Measurements from ENCODE around the gene PADI6. TPM values are rescaled to one million over a fixed set of nuclear protein-coding genes. Genes with fewer than 3 reads are reported as not detected.
A peak's percentile ranks its signal among the peaks of the same experiment; 100 is the strongest.

The PADI6 gene
- total and polyA plus RNA-seq, 2 donors (not counting 1 experiment from before 2014, with no cell fraction given), result 0.04 TPM; not detected in 1

- Histone ChIP-seq H2AFZ (ENCODE audit: insufficient read depth, low read depth, low read length, poor library complexity, severe bottlenecking) (no peak overlapping the region), H3K9ac (ENCODE audit: low read length) (no peak overlapping the region), H3K36me3 (replicated peaks in 1 of 2; ENCODE audit: control extremely low read depth in 1 of 2, control insufficient read depth in 1 of 2, extremely low read depth in 1 of 2, insufficient read depth in 2 of 2, low read length in 1 of 2) (peaks cover 0 to 30% of the 10 kb centered on the region in 2 experiments), H4K20me1 (ENCODE audit: control insufficient read depth, insufficient read depth, low read length, poor library complexity, severe bottlenecking) (peaks cover 3% of the 10 kb centered on the region), H3K4me2 (replicated peaks; ENCODE audit: low read depth, low read length, poor library complexity, severe bottlenecking) (no peak overlapping the region), H3K4me3 (ENCODE audit: control extremely low read depth in 1 of 5, extremely low read depth in 1 of 5, insufficient read depth in 1 of 5, low read depth in 2 of 5, low read length in 4 of 5) (no peak overlapping the region), H3K27ac (ENCODE audit: low read length in 2 of 2) (no peak overlapping the region), H3K4me1 (ENCODE audit: control insufficient read depth in 2 of 2, insufficient read depth in 2 of 2, low read length in 2 of 2) (no peaks in the 10 kb centered on the region), H3K27me3 (replicated peaks in 1 of 4; ENCODE audit: control extremely low read depth in 1 of 4, control insufficient read depth in 3 of 4, insufficient read depth in 4 of 4, low read length in 3 of 4) (no peaks in the 10 kb centered on the region), H3K9me3 (ENCODE audit: control extremely low read depth in 1 of 3, control insufficient read depth in 2 of 3, insufficient read depth in 1 of 3, low read length in 2 of 3) (no peaks in the 10 kb centered on the region), H3K79me2 (ENCODE audit: control insufficient read depth, insufficient read depth, low read length) (no peaks in the 10 kb centered on the region)
- Mint-ChIP-seq H3K4me3 (no peak overlapping the region), H3K4me1 (no peaks in the 10 kb centered on the region), H3K27ac (no peak overlapping the region), H3K9me3 (ENCODE audit: insufficient read depth) (no peaks in the 10 kb centered on the region), H3K27me3 (no peaks in the 10 kb centered on the region)
- ATAC-seq (ENCODE audit: low read depth) (no peak), DNase-seq (no peak)
- WGBS (ENCODE audit: insufficient coverage), result no CpG with 5 or more reads among the region's 6 CpGs
- TF ChIP-seq CTCF (IDR thresholded peaks at IDR 0.05) (no peak), EZH2 (IDR thresholded peaks at IDR 0.05; ENCODE audit: borderline replicate concordance, insufficient read depth, low read depth, low read length, poor library complexity, severe bottlenecking) (no peak)
- ChIA-PET POLR2A (no interaction called here), CTCF (interaction anchor here (1.1 to 1.2 kb wide), 2 partner anchors 13 to 279 kb away, joined by 3 to 5 read pairs; no protein-coding TSS in a partner anchor)
- intact Hi-C loops (cut with micrococcal nuclease), result no loop called here
Observed at GRCh38 chr1:17404820-17405219, 32.8 kb downstream of the PADI6 start.

GRCh38 chr1:17405898-17406759 lies 34.1 kb downstream of the PADI6 start:
- intact Hi-C loops (cut with micrococcal nuclease), result loop anchor here (2.0 kb wide), 1 partner anchor 281 kb away; no protein-coding TSS in a partner anchor
- Histone ChIP-seq H3K9ac (ENCODE audit: low read length) (no peak overlapping the region), H3K4me2 (replicated peaks; ENCODE audit: low read depth, low read length, poor library complexity, severe bottlenecking) (no peak overlapping the region), H3K4me3 (ENCODE audit: control extremely low read depth in 1 of 5, extremely low read depth in 1 of 5, insufficient read depth in 1 of 5, low read depth in 2 of 5, low read length in 4 of 5) (no peak overlapping the region), H3K27ac (ENCODE audit: low read length in 2 of 2) (no peak overlapping the region), H3K4me1 (ENCODE audit: control insufficient read depth in 2 of 2, insufficient read depth in 2 of 2, low read length in 2 of 2) (no peaks in the 10 kb centered on the region), H3K36me3 (replicated peaks in 1 of 2; ENCODE audit: control extremely low read depth in 1 of 2, control insufficient read depth in 1 of 2, extremely low read depth in 1 of 2, insufficient read depth in 2 of 2, low read length in 1 of 2) (peaks cover 0 to 43% of the 10 kb centered on the region in 2 experiments), H3K27me3 (replicated peaks in 1 of 4; ENCODE audit: control extremely low read depth in 1 of 4, control insufficient read depth in 3 of 4, insufficient read depth in 4 of 4, low read length in 3 of 4) (no peaks in the 10 kb centered on the region), H3K79me2 (ENCODE audit: control insufficient read depth, insufficient read depth, low read length) (no peaks in the 10 kb centered on the region), H4K20me1 (ENCODE audit: control insufficient read depth, insufficient read depth, low read length, poor library complexity, severe bottlenecking) (peaks cover 15% of the 10 kb centered on the region), H3K9me3 (ENCODE audit: control extremely low read depth in 1 of 3, control insufficient read depth in 2 of 3, insufficient read depth in 1 of 3, low read length in 2 of 3) (no peaks in the 10 kb centered on the region), H2AFZ (ENCODE audit: insufficient read depth, low read depth, low read length, poor library complexity, severe bottlenecking) (no peak overlapping the region)
- peak; percentile 73 for TF ChIP-seq CTCF (IDR thresholded peaks at IDR 0.05)
- TF ChIP-seq EZH2 (IDR thresholded peaks at IDR 0.05; ENCODE audit: borderline replicate concordance, insufficient read depth, low read depth, low read length, poor library complexity, severe bottlenecking), result no peak
- H3K4me3 Mint-ChIP-seq, result no peak overlapping the region
- H3K27me3 Mint-ChIP-seq, result no peaks in the 10 kb centered on the region
- CTCF ChIA-PET, result interaction anchor here (0.9 to 1.6 kb wide), 6 partner anchors 11 to 345 kb away, joined by 3 to 5 read pairs (median 4); no protein-coding TSS in a partner anchor
- H3K4me1 Mint-ChIP-seq, result no peaks in the 10 kb centered on the region
- POLR2A ChIA-PET, result no interaction called here
- WGBS (ENCODE audit: insufficient coverage), result 59% methylated on average over 11 of the region's 15 CpGs
- H3K9me3 Mint-ChIP-seq (ENCODE audit: insufficient read depth), result no peaks in the 10 kb centered on the region
- no peak overlapping the region for H3K27ac Mint-ChIP-seq
- ATAC-seq (ENCODE audit: low read depth) (peak; percentile 88), DNase-seq (peak; percentile 57)

Data from B cell (primary cell).